HUES6 (cell line): ENCODE data around the gene TRABD2B.

ENCODE experiments used
- H3K27ac ChIP-seq: 2 replicates; pipeline ENCODE4 v1.7.0; 2013; ENCODE audit warnings: low read depth, mild to moderate bottlenecking, low read length, inconsistent platforms
- H3K27me3 ChIP-seq: 2 replicates; pipeline ENCODE4 v1.6.1; 2013; ENCODE audit warnings: low read length; ENCODE audit not compliant: control insufficient read depth, insufficient read depth
- H3K36me3 ChIP-seq: 2 replicates; pipeline ENCODE4 v1.6.1; 2013; ENCODE audit warnings: low read length; ENCODE audit not compliant: control insufficient read depth, insufficient read depth
- H3K4me1 ChIP-seq: 2 replicates; pipeline ENCODE4 v1.6.1; 2013; ENCODE audit warnings: low read length; ENCODE audit not compliant: control insufficient read depth, insufficient read depth
- H3K4me3 ChIP-seq: 2 replicates; pipeline ENCODE4 v1.5.1; 2013; ENCODE audit warnings: low read depth, low read length
- H3K9ac ChIP-seq: one replicate; pipeline ENCODE4 v1.6.1; 2013; ENCODE audit warnings: mild to moderate bottlenecking, low read length
- H3K9me3 ChIP-seq: 2 replicates; pipeline ENCODE4 v1.6.1; 2013; ENCODE audit warnings: low read depth, low read length; ENCODE audit not compliant: control insufficient read depth, insufficient read depth

The TRABD2B gene

DNA sequence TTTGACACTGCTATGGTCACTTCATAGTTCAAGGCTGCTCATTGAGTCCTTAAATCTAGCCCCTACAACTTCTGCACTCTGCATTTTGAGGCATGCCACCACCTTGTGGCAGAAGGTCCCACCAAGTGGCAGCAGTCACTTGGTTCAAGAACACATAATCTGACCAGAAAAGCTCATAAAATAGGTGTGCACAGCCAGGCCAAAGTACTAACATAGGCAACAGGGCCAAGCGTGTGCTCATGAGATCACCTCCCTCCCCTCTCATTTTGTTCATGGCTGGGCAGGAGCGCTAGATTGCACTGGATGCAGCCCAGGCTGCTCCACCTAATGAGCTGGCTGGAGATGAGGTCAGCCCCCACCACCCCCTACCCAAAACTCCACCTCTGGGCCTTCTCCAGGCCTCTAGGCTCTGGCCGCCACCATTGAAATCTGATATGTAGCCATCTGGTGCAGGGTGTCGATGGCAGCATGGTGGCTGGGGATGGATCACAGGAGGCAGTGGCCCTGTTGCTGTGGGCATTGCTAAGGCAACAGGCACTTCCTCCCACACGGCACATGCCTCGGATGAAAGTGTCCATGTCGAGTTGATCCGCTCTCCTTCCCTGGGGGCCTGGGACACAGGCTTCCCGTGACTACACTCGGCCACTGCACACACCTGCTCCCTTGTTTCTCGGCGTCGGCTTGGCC, 193.2 kb downstream of the TRABD2B start:
- Histone ChIP-seq H3K9me3 (no peaks in the 10 kb centered on the region), H3K36me3 (no peaks in the 10 kb centered on the region), H3K27ac (no peak overlapping the region), H3K9ac (no peak overlapping the region), H3K4me1 (peaks cover 3% of the 10 kb centered on the region; the same call in 1 of the 2 replicates), H3K27me3 (no peaks in the 10 kb centered on the region), H3K4me3 (no peak overlapping the region)

DNA sequence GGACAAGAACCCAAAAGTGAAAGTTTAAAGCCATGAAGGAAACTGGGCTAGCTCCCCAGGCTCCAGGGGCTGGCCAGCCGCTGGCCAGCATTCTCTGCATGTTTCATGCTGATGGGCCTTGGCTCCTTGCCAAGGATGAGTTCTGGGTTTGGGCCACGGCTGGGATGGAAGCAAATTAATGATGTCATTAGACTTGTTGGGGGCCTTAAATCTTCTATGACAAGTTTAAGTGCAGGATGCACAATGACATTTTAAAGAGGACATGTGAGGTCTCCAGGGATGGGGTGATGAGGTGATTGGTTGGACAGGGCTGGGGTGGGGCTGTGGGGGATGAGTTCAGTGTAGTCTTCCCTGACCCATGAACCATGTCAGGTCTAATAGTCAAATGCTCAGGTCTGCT, 199.6 kb downstream of the TRABD2B start:
- no peaks in the 10 kb centered on the region for H3K27me3 ChIP-seq
- H3K9me3 ChIP-seq: no peaks in the 10 kb centered on the region
- no peak overlapping the region for H3K4me3 ChIP-seq
- H3K36me3 ChIP-seq: no peaks in the 10 kb centered on the region
- H3K27ac ChIP-seq: no peak overlapping the region
- H3K4me1 ChIP-seq: no peaks in the 10 kb centered on the region
- H3K9ac ChIP-seq: no peak overlapping the region

DNA sequence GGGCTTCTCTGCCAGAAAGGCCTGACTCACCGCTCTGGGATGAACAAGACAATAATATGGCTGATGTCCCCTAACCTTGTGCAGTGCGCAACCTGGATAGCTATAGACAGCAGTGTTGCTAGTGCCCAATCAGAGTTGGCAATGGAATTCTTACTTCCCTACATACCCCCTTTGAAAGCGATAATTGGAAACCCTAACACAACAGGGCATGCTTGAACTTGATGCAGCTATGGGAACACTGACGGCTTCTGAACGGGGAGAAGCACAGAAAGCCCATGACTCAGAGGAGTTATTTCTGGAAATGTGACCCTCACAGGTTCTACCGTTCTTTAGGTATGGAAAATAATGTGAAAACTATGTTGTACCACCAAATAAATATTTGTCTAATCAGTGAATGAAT, 200.6 kb downstream of the TRABD2B start:
- Histone ChIP-seq H3K9me3 (no peaks in the 10 kb centered on the region), H3K4me1 (no peaks in the 10 kb centered on the region), H3K27ac (no peak overlapping the region), H3K4me3 (no peak overlapping the region), H3K27me3 (no peaks in the 10 kb centered on the region), H3K9ac (no peak overlapping the region), H3K36me3 (no peaks in the 10 kb centered on the region)

DNA sequence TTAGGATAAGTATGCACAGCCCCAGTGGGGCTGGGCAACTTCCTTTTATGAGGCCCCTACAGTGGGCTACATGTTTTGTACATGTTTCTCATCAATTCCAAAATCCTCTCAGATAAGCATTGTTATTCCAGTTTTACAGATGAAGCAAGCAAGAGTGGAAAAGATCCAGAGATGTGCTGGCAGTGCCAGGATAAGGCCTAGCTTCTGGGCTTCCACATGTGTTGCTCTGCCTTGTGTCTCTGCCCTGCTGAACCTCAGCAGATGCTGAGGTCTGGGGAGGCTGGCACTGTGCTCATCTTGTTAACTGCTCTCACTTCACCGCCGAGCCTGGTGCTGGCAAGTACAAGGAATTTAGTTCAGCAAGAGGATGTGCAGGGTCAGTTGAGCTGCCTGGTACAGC, 202.1 kb downstream of the TRABD2B start:
- Histone ChIP-seq H3K9me3 (no peaks in the 10 kb centered on the region), H3K27me3 (no peaks in the 10 kb centered on the region), H3K4me1 (no peaks in the 10 kb centered on the region), H3K36me3 (no peaks in the 10 kb centered on the region), H3K4me3 (no peak overlapping the region), H3K9ac (no peak overlapping the region), H3K27ac (no peak overlapping the region)

DNA sequence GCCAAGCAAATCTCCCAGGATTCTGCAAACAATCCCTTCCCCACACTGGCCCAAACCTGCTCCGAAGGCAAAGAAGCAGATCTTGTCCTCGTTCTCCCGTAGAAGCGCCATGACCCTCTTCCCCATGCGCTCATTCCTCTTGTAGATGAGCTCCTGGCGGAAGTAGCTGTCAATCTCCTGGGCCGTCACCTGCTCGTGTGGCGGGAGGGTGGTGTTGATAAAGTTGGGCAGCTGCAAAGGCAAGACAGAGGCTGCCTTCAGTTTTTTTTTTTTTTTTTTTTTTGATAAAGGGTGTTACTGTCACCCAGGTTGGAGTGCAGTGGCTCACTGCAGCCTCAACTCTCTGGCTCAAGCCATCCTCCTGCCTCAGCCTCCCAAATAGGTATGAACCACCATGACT, 202.7 kb downstream of the TRABD2B start:
- H3K36me3 ChIP-seq: no peaks in the 10 kb centered on the region
- H3K27ac ChIP-seq: no peak overlapping the region
- no peaks in the 10 kb centered on the region for H3K4me1 ChIP-seq
- H3K9ac ChIP-seq: no peak overlapping the region
- H3K9me3 ChIP-seq: no peaks in the 10 kb centered on the region
- no peaks in the 10 kb centered on the region for H3K27me3 ChIP-seq
- H3K4me3 ChIP-seq: no peak overlapping the region

DNA sequence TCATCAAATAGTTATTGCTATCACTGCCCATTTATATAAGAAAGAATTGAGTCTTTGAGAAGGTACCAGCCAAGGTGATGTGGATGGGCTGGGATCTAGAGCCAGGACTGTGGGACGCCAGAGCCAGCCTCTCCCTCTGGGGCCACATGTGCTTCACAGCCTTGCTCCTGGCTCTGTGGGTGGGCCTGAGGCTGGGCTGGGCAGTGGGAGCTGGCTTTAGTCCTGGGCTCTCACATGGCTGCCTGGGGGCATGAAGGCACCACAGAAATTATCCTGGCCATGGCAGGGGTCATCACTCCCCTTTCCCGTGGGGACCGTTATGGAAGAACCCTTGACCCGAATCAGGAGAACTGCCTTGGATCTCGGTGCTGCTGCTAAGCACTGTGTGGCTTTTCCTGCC, 203.1 kb downstream of the TRABD2B start:
- Histone ChIP-seq H3K9ac (no peak overlapping the region), H3K27ac (no peak overlapping the region), H3K27me3 (no peaks in the 10 kb centered on the region), H3K36me3 (no peaks in the 10 kb centered on the region), H3K4me1 (no peaks in the 10 kb centered on the region), H3K4me3 (no peak overlapping the region), H3K9me3 (no peaks in the 10 kb centered on the region)

DNA sequence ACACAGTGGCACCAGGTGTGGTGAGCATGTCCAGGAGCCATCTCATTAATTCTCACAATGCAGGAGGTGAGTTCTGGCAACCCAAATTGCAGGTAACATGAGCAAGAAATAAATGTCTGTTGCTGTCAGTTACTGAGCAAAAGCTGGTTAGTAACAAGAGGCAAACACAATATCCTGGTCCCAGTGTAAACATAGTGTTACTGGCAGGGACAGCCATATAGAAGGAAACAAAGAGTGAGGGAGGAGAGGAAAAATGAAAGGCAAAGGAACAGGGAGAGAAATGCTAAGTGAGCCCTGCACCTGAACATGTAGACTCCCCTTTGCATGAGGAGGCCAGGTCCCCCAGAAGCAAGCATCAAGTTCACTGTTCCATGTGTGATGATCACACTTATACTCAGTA, 203.6 kb downstream of the TRABD2B start:
- H3K27me3 ChIP-seq: no peaks in the 10 kb centered on the region
- no peaks in the 10 kb centered on the region for H3K9me3 ChIP-seq
- H3K27ac ChIP-seq: no peak overlapping the region
- H3K9ac ChIP-seq: no peak overlapping the region
- no peak overlapping the region for H3K4me3 ChIP-seq
- no peaks in the 10 kb centered on the region for H3K4me1 ChIP-seq
- H3K36me3 ChIP-seq: no peaks in the 10 kb centered on the region

DNA sequence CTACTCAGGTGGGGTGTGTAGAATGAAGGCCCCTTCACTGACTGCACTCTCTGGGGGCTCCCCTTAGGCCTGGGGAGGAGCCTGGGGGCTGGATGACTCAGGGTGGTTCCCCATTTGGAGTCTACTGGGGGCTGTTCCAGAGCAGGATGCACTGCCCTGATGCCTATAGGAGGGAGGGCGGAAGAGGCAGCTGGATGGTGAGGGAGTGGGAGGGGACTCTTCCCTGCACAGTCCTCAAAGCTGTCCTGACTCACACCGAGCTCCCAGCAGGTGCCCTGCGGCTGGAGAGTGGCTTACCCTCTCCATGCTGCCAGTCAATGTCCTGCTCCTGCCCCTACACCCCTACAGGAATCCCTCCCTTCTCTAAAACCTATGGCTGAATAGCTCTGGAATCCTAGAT, 204.4 kb downstream of the TRABD2B start:
- Histone ChIP-seq H3K4me1 (no peaks in the 10 kb centered on the region), H3K36me3 (no peaks in the 10 kb centered on the region), H3K4me3 (no peak overlapping the region), H3K27ac (no peak overlapping the region), H3K9ac (no peak overlapping the region), H3K27me3 (no peaks in the 10 kb centered on the region), H3K9me3 (no peaks in the 10 kb centered on the region)

DNA sequence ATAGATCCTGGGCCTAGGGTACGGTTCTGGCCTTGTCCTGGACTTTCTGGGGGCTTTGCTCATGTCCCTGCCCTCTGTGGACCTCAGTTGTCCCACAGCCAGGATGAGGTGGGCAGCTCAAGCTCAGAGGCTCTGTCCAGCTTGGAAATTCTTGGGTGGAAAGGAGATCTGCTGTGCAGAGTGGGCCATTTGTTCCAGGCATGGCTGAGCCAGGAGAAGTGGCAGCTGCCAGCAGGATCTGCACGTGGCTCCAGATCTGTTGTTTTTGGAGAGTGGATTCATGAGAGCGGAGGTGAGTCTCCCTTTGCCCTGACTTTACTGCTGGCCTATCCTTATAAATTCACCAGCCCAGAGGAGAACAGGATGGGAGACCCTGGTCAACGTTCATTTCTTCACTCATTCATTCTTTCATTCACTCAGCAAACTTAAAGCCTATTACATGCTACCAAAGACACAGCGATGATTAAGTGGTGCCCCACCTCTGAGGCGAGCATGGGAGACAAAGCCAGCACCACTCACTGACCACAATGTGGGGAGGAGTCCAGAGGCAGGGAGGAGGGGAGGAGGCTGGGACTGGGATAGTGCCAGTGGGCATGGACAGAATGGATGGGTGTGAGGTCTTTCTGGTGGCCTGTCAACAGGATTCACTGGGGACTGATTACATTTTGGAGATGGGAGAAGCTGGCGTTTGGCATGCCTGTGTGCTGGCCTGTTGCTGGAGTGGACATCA, 205.1 kb downstream of the TRABD2B start:
- no peaks in the 10 kb centered on the region for H3K36me3 ChIP-seq
- H3K27me3 ChIP-seq: no peaks in the 10 kb centered on the region
- H3K27ac ChIP-seq: no peak overlapping the region
- H3K9me3 ChIP-seq: no peaks in the 10 kb centered on the region
- no peak overlapping the region for H3K9ac ChIP-seq
- H3K4me3 ChIP-seq: no peak overlapping the region
- H3K4me1 ChIP-seq: no peaks in the 10 kb centered on the region

DNA sequence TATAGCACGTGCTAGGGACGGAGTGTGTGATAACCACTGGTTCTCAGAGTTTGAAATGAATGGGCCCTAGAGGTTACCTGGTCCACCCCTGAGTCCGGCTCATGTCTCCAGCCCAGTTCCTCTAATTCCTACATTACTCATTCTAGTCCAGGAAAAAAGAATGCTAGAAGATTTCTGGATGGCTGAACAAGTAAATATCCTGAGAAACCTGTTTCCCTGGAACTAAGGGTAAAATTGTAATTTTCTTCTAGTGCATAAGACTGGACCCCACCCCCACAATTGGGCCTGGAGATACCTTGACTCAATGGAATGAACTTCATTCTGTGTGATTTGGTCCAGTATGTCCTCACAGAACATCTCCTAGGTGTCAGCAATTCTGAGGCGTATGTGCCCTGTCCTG, 208.4 kb downstream of the TRABD2B start:
- no peaks in the 10 kb centered on the region for H3K9me3 ChIP-seq
- H3K9ac ChIP-seq: no peak overlapping the region
- H3K4me3 ChIP-seq: no peak overlapping the region
- no peaks in the 10 kb centered on the region for H3K36me3 ChIP-seq
- no peak overlapping the region for H3K27ac ChIP-seq
- no peaks in the 10 kb centered on the region for H3K27me3 ChIP-seq
- H3K4me1 ChIP-seq: peaks cover 5% of the 10 kb centered on the region; the same call in 1 of the 2 replicates

DNA sequence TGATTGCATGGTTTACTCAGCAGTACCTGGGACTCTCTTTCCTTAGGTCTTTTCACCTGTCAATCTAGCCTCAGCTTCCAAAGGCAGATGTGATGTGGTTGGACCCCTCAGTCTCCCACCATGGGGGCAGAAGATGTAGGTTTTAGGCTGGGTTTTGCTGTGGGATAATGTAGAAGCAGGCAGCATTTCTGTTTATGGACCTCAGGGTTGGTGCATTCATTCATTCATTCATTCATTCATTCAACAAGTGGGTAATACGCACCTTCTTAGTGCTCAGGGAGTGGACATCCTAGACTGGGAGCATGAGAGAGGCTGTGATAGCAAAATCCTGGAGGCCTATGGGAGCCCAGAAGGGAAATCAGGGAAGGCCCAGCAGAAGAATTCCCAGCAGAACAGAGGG, 209.6 kb downstream of the TRABD2B start:
- Histone ChIP-seq H3K4me3 (no peak overlapping the region), H3K36me3 (no peaks in the 10 kb centered on the region), H3K9ac (no peak overlapping the region), H3K9me3 (no peaks in the 10 kb centered on the region), H3K27ac (no peak overlapping the region), H3K4me1 (peaks cover 5% of the 10 kb centered on the region; the same call in 1 of the 2 replicates), H3K27me3 (no peaks in the 10 kb centered on the region)
